Keratinocyte (primary cell): ENCODE data around the gene S100A14.

Experiments
- CTCF ChIP-seq, 3 experiments: IDR thresholded peaks in 1 of 3; conservative IDR thresholded peaks in 1 of 3; optimal IDR thresholded peaks in 1 of 3; 2 replicates in 2 of 3; 3 replicates in 1 of 3; pipeline versions ENCODE3 to v1.5.1; 2011; ENCODE audit warnings: low read length in 3 of 3, mild to moderate bottlenecking in 3 of 3, moderate library complexity in 2 of 3, control low read depth in 1 of 3, inconsistent platforms in 1 of 3; ENCODE audit not compliant: insufficient read depth in 2 of 3; ENCODE audit errors: extremely low read depth in 1 of 3
- EZH2 ChIP-seq: IDR thresholded peaks from one replicate; pipeline ENCODE4 v1.6.1; 2012; ENCODE audit warnings: inconsistent platforms, mild to moderate bottlenecking, low read length, moderate library complexity

- TF ChIP-seq CTCF (optimal IDR thresholded peaks at IDR 0.05 in 1 of 3, IDR thresholded peaks at IDR 0.05 in 1 of 3, conservative IDR thresholded peaks at IDR 0.05 in 1 of 3; ENCODE audit: extremely low read depth in 1 of 3, insufficient read depth in 2 of 3, low read length in 3 of 3) (no peak), EZH2 (no peak)
Measured at GRCh38 chr1:153569465-153569864, 46.7 kb downstream of the S100A14 start.
